ENCODE data around the gene SLC25A45.

DNA sequence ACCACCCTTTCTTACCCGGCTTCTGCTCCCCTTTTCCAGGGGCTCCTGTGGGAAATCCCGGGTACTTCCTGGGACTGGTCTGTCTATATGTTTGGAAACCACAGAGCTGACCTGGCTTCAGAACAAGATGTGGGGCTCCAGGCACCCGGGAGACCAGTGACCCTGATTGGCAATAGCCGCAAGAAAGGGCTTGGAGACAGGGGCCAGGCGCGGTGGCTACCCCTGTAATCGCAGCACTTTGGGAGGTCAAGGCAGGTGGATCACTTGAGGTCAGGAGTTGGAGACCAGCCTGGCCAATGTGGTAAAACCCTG lies 37.0 kb upstream of the SLC25A45 start:
- TF ChIP-seq CEBPB (IDR thresholded peaks at IDR 0.05; ENCODE audit: low read depth, low read length), result no peak
- TF ChIP-seq CTCF (conservative IDR thresholded peaks at IDR 0.05; ENCODE audit: low read depth, low read length), result no peak
- TF ChIP-seq RCOR1 (IDR thresholded peaks at IDR 0.05; ENCODE audit: insufficient replicate concordance, low read length), result no peak
- TF ChIP-seq NFE2L2 (IDR thresholded peaks at IDR 0.05; ENCODE audit: low read depth, low read length), result no peak
- TF ChIP-seq RAD21 (IDR thresholded peaks at IDR 0.05; ENCODE audit: low read length), result no peak
- no peak for TF ChIP-seq FOS (IDR thresholded peaks at IDR 0.05; ENCODE audit: low read depth, low read length)
- TF ChIP-seq SMC3 (IDR thresholded peaks at IDR 0.05; ENCODE audit: low read depth, low read length), result no peak
